GM12864 (cell line): ENCODE results near the gene HES5.

Source experiments
- DNase-seq: peaks from one replicate; pipeline ENCODE4 v3.0.0-alpha.2; 2011; ENCODE audit warnings: low read depth
- H3K4me3 ChIP-seq: 2 replicates; pipeline ENCODE4 v1.5.1; 2011; ENCODE audit warnings: mild to moderate bottlenecking, low read depth, low read length, control low read depth
- TF ChIP-seq, protein P1 (sequence below): IDR thresholded peaks from 2 replicates; pipeline ENCODE4 v1.5.1; 2011; ENCODE audit warnings: low read depth, mild to moderate bottlenecking, moderate library complexity, low read length, control low read depth, inconsistent platforms; ENCODE audit errors: missing control alignments

Gene HES5

DNA sequence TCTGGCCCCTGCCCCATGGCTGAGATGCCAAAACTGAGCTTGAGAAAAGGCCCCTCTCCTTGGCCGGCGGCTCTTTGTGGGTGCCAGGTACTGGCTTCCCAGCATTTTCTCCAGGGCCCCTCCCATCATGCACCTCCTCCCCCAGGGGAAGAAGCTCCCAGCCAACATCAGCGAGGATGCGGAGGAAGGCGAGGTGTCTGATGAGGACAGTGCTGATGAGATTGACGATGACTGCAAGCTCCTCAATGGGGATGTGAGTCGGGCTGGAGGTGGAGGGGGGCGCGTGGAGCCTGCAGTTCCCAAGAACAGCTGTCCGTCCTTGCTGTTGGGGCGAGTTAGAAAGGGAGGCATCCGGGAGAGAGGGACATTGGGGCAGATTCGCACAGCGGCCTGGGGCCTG is 40.4 kb downstream of the HES5 start:
- TF ChIP-seq, protein P1, sequence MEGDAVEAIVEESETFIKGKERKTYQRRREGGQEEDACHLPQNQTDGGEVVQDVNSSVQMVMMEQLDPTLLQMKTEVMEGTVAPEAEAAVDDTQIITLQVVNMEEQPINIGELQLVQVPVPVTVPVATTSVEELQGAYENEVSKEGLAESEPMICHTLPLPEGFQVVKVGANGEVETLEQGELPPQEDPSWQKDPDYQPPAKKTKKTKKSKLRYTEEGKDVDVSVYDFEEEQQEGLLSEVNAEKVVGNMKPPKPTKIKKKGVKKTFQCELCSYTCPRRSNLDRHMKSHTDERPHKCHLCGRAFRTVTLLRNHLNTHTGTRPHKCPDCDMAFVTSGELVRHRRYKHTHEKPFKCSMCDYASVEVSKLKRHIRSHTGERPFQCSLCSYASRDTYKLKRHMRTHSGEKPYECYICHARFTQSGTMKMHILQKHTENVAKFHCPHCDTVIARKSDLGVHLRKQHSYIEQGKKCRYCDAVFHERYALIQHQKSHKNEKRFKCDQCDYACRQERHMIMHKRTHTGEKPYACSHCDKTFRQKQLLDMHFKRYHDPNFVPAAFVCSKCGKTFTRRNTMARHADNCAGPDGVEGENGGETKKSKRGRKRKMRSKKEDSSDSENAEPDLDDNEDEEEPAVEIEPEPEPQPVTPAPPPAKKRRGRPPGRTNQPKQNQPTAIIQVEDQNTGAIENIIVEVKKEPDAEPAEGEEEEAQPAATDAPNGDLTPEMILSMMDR = no peak
- no peak overlapping the region for H3K4me3 ChIP-seq
- DNase-seq = no peak

DNA sequence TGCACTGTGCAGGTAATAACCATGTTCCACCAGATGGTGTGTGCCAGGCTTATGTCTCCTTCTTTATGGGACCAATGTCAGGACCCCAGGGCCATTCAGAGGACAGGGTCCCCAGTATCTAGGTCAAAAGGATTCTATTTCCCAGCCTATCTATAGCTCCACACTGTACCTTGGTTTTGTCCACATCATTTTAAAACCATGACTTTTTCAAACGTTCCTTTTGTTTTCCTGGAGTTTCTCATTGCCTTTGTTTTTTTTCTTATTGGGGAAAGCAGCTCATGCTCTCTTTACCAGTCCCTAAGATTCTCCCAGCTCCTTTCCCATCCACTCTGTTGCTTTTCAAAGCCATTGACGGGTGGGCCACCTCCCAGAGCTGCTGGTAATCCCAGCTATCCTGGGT is 41.4 kb downstream of the HES5 start:
- TF ChIP-seq, protein P1 = no peak
- no peak overlapping the region for H3K4me3 ChIP-seq
- DNase-seq = no peak

DNA sequence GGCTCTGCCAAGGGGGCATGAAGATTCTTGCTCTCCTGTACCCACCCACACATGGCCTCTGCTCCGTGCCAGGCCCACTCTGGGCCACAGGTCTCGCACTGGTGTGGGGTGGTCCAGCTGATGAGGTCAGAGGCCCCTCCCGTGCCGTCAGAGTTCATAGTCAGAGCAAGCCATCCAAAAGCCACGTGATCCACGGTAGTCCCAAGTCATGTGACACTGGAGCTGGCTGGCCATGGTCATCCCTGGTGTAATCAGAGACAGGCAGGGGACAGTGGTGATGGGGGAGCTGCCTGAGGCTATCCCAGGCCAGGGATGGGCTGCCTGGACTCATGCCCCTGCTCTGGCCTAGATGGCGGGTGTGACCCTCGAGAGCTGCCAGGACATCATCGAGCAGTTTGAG is 43.5 kb downstream of the HES5 start:
- TF ChIP-seq, protein P1 = no peak
- no peak for DNase-seq
- no peak overlapping the region for H3K4me3 ChIP-seq

DNA sequence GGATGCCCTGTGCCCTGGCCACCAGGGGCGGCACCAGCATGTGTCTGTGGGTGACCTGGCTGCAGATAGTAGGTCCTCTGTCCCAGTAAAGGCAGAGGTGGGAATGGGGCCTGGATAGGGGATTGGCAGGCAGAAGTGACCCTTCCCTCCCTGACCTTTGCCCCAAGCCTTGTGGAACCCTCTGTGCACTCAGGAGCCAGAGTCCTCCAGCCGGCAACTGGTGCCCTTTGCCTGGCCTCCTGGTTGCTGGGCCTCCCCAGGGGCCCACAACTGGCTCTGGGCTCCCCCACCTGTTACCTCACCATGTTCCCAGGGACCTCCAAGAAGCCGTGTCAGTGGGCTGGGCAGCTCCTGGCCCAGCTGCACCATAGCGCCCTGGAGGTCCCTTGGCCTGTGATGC is 44.0 kb downstream of the HES5 start:
- TF ChIP-seq, protein P1 = no peak
- H3K4me3 ChIP-seq = no peak overlapping the region
- DNase-seq = no peak

DNA sequence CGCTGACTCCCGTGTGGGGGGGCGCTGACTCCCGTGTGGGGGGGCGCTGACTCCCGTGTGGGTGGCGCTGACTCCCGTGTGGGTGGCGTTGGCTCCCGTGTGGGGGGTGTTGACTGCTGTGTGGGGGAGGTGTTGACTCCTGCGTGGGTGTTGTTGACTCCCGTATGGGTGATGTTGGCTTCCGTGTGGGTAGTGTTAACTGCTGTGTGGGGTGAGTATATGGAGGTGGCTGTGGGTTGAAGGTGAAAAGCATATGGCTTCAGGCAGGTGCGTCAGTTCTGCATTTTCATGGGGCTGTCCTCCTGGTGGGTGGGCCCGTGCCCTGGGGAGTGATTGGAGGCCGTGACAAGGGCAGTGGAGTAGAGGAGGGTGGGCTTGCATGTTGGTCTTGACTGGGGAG is 46.1 kb downstream of the HES5 start:
- no peak for DNase-seq
- no peak overlapping the region for H3K4me3 ChIP-seq
- TF ChIP-seq, protein P1 = no peak

DNA sequence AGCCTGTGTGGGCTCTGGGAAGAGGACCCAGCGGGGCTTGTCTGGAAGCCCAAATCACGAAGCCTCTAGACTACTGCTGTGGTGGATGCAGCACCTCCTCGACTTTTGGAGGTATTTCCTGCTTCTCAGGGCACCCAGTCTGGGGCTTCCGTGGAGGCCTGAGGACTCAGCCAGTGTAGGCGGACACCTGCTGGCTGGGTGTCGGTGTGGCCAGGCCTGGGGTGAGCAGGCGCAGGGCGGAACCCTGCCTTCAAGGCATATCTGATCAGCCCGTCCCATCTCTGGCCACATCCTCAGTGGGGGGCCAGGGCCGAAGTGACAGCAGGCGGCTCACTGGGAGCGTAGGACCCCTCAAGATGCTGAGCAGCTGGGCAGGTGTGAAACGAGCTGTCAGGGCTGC is 47.0 kb downstream of the HES5 start:
- TF ChIP-seq, protein P1 = no peak
- DNase-seq = no peak
- no peak overlapping the region for H3K4me3 ChIP-seq

DNA sequence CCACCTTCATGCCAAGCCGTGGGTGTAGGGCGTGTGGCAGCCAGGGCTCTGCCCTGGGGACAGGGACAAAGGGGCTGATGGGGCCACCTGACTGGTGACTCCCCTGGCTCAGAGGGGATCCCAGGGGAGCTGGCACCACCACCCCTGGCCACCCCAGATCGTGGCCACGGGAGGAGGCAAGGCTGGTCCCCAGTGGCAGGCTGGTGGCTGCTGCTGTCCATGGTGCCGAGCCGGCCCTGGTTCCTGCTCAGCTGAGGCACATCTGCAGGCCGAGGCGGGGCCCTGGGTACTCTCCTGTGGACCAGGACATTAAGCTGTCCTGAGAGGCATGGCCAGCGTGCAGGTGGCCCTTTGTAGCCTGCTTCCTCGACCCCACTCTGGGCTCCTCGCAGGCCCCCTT is 47.5 kb downstream of the HES5 start:
- DNase-seq = no peak
- TF ChIP-seq, protein P1 = no peak
- H3K4me3 ChIP-seq = no peak overlapping the region
